HG02588 (cell line): ENCODE data around the gene EZR.

Experiments
- ATAC-seq: cut with Tn5 transposase; IDR thresholded peaks from one replicate; pipeline ENCODE4 v1.9.1; 2021; ENCODE audit warnings: mild to moderate bottlenecking, moderate library complexity; ENCODE audit not compliant: unreplicated experiment

The EZR gene

GRCh38 chr6:158764183-158764849 is 54.9 kb downstream of the EZR start:
- ATAC-seq, result no peak

DNA sequence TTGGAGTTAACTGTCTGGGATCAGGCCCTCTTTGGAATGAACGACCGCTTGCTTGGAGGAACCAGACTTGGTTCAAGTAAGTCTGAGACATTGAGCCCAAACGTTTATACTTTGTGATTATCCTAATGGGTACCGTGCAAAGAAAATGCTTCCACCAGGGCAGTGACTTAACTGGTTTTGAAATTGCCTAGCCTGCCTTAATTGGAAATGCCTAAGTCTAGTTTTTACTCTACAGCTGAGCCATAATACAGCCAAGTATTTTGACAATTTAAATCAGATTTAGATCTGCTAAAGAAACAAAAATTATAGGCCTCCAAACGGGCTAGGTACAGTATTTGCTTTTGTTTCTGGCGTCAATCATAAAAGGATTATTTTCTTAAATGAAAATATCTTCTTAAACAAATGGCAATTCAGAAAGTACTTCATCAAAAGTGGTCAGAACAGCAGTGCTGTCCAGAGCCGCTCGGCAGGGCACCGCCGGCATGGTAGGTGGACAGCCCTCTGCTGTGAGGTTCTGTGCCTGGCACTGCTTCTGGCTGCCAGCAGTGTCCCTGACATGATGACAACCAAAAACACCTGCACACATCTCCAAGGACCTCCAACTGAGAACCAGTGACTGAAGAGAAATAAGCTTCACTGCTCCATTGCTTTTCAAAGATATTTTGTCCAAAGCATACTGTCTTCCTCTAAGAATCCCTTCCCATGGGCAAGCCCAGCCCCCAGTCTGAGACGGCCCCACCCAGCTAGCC is 55.6 kb downstream of the EZR start:
- no peak for ATAC-seq

DNA sequence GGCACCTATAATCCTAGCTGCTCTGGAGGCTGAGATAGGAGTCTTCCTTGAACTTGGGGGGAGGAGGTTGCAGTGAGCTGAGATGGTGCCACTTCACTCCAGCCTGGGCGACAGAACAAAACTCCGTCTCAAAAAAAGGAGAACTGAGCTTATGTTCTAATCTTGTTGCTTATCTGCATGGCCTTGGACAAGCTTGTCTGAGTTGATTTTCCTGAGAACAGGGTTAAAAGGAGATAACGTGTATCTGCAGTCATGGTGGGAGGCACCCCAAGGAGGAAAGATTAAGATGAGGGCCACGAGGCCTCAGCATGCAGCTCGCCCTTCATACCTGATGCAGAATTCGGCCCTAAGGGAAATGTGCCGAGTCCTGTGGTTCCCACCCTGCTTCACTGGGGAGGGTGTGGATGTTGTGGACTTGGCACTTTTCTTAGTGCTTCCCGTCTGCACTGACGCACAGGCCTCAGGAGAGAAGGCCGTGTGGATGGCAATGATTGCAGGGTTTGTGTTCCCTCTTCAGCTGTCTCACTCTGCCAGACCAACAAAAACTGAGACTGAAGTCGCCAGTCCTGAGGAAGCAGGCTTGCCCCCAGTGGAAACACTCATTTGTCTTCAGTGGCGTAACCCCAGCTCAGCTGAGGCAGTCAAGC is 56.3 kb downstream of the EZR start:
- no peak for ATAC-seq

- no peak for ATAC-seq
Observed at GRCh38 chr6:158761746-158762145, 57.4 kb downstream of the EZR start.

DNA sequence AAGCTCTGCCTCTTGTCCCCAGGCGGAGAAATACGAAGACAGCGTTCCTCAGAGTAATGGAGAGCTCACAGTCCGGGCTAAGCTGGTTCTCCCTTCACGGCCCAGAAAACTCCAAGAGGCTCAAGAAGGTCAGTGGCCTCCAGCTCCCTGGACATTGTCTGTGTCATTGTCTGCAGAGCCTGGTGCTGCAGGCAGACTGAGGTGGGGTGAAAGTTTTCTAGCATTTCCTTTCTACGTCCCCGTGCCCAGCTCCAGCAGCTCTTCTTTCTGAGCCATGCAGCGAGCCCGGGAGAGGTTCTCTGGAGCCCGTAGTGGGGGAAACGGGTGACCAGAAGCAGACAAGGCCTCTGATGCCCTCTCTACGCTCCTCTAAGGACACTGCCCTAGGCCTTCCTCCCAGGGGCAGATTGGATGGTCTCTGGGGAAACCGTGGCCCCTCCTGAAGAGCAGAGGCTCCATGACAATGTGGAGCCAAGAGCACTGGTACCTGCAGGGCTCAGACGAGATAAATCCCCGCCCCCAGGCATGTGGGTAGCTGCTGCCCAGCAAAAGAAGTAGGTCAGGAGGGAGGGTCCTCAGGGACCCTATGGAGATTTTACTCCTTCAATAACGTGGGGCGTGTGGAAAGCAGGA is 58.4 kb downstream of the EZR start:
- no peak for ATAC-seq

DNA sequence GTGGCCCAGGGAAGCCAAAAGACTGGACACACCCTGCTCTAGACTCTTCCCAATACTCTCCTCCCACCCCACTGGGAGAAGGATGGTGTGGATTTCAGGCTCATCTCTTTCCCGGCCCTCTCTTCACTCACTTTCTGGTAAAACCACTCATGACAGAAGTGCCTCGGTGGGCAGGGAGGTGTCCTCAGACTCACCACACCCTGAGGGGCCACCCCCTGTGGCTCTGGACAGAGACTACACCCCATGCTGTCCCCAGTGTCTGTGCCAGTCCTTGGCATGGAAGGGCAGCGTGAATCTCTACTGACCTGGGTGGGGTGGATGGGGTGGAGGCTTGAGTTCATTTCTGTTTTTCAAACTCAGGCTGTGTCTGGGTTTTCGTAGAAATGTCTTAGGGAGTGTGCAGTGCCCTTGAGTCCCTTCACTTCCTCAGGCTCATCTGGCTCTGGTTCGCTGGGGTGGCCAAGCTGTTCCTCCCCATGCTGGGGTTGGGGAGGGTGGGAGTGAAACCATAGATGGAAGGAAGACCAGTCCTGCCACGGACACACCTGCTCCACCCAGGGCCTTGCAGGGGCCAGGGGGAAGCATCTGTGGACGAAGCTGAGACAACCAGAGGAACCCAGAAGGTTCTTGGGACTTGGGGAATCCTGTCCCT is 59.1 kb downstream of the EZR start:
- no peak for ATAC-seq

DNA sequence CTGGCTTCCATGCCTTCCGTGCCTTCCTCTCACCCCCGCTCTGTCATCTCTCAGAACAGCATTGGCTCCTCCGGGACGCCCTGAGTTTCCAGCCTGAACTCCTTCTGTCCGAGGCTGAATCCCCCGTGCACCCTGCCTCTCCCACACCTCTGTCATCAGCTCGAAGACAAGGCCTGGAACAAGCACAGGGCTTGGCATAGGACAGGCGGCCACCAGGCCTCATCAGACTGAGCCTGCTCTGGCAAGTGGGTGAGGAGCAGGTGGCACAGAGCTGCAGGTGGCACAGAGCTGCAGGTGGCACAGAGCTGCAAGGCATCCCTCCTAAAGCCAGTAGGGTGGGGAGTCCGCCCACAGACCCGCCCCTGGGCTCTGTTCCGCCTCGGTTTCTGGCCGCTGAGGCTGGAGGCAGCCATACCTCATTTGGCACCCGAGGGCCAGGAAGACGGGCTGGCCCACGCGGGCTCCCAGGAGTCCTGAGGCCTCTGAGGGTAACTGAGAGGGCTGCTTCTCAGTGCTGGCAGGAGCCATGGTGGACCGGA is 60.2 kb downstream of the EZR start:
- no peak for ATAC-seq

DNA sequence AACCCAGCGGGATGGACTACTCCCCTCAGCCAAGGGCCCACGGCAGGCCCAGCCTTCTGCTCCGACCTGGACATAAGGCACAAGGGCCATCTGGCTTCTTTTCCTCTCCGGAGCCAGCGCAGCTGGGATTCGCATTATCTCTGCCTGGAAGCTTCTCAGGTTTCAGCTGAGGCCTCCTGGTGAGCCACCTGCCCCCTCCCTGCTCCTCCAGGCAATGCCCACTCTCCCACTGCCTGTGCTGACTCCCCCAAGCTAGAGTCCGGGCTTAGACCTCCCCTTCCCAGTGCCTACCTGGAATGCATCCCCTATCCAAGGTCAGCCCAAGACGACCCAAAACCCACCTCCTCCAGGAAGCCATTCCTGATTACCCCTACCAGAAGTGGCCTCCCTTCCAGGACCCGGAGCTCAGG is 60.7 kb downstream of the EZR start:
- ATAC-seq, result no peak

- ATAC-seq, result no peak
Observed at GRCh38 chr6:158757753-158758090, 61.4 kb downstream of the EZR start.

DNA sequence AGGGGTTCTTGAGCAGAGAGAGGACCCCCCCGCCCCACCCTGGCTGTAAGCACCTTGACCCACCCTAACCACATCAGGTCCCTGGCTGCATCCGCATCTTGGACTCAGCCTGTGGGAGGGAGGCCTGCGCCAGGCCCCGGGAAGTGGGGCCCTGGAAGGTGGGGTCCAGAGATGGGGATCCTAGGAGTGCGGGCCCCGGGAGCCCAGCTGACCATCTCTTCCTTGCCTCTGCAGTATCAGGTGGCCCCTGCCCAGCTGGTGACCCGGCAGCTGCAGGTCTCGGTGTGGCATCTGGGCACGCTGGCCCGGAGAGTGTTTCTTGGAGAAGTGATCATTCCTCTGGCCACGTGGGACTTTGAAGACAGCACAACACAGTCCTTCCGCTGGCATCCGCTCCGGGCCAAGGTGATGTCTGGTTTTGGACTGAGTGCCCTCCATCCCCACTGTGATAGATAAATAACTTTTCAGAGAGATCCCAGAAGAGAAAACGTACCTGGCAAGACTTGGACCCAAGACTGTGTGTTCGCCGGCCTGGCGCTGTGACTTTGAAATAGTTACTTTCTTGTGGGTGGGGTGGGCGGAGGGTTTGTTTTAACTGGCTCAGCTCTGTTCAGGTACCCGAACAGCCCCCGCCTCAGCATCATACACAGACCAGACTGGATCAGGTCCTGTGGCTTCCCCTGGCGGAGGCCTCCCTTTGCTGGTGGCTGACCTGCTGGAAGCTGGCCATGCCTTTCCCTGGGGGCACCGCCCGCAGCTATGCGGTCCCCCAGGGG is 62.0 kb downstream of the EZR start:
- no peak for ATAC-seq

DNA sequence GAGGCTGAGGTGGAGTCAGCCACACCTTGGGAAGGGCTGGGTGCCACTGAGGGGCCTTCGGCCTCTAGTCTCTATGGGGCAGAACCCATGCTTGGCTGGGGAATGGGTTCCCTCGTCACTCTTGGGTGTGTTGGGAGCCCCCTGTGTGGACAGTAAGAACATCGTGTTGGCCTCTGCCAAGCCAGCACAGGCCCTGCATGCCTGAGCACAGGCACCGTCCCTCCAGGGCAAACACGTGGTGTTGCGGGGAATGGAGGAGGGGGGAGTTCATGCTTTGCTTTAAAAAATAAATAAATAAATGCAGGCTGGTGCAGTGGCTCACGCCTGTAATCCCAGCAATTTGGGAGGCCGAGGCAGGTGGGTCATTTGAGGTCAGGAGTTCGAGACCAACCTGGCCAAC is 63.0 kb downstream of the EZR start:
- ATAC-seq, result no peak

DNA sequence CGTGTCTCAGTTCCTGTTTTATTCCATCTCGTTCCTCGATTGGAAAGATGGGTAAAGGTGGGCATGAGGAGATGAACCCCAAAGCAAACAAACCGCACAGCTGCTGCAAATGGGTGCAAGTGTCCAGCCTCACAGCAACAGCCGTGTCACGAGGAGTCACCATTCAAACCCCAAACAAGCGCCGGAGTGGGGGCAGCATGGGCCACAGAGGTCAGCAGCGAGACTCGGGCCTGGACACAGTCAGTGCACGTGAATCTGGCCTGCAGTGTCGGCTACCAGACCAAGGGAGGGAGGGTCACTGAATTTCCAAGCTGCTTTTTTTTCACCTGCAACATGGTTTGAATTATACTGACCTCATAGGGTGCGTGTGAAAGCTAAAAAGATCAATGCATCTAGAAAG is 63.5 kb downstream of the EZR start:
- ATAC-seq, result no peak

GRCh38 chr6:158754738-158755137 is 64.4 kb downstream of the EZR start:
- no peak for ATAC-seq

GRCh38 chr6:158753811-158754210 is 65.4 kb downstream of the EZR start:
- ATAC-seq, result no peak

GRCh38 chr6:158752613-158753012 is 66.6 kb downstream of the EZR start:
- ATAC-seq, result no peak

DNA sequence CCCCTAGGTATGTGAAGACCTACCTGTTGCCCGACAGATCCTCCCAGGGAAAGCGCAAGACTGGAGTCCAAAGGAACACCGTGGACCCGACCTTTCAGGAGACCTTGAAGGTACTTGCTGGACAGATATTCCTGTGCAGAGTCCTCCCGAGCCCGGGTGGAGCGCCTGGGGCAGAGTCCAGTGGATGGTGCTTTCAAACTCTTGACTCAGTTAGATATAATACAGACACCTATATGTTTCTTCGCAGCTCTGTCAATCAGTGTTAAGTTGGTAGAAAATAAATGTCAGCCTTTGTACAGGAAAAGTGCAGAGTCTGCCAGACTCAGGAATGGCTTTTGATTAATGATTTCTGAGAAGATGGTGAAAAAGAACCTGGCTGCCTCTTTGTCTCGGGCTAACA is 67.2 kb downstream of the EZR start:
- no peak for ATAC-seq

GRCh38 chr6:158751224-158751623 is 67.9 kb downstream of the EZR start:
- no peak for ATAC-seq

DNA sequence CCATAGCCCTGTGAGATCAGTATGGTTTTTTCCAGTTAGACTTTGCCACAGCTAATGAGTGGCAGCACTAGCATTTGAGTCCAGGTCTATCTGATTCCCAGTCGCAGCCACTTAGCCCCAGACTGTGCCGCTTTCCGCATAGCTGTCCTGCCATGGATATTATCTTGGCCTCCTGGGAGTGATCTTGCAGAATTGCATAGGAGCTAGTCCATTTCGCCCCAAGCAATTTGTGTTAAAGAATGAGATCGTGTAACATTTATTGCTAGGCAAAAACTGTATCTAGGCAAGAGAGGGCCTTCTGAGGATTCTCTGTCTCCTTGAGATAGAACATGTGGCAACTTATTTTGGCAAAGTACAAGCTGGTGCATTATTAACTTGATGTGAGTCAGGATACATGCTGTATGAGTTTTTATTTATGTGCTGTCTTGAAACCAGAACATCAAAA is 74.2 kb downstream of the EZR start:
- no peak for ATAC-seq

- no peak for ATAC-seq
Observed at GRCh38 chr6:158743033-158743651, 76.0 kb downstream of the EZR start.

DNA sequence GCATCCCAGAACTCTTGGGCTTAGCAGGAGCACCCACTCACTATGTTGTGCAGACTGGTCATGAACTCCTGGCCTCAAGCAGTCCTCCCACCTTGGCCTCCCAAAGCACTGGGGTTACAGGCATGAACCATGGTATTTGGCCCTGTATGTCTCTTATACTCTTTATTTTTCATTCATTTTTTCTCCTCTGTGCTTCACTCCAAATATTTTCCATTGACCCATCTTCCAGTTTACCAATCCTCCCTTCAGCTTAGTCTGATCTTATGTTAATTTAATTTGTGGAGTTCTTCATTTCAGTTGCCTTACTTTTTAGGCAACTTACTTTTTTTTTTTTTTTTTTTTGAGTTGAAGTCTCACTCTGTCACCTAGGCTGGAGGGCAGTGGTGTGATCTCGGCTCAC is 79.5 kb downstream of the EZR start:
- no peak for ATAC-seq
